ENCODE data around the gene PCSK4. TPM values are rescaled to one million over a fixed set of nuclear protein-coding genes. Genes with fewer than 3 reads are reported as not detected.

PCSK4 gene
- total RNA-seq, 2 experiments from 2014 or later: 4.4 to 4.7 TPM

GRCh38 chr19:1437609-1438008, 52.5 kb downstream of the PCSK4 start:
- Mint-ChIP-seq H3K36me3 (ENCODE audit: low read depth) (peaks cover 48% of the 10 kb centered on the region), H3K4me3 (peak overlapping the region; percentile 93), H3K4me1 (ENCODE audit: low read depth) (peaks cover 26% of the 10 kb centered on the region), H3K27me3 (no peaks in the 10 kb centered on the region), H3K27ac (peak overlapping the region; percentile 99), H3K9me3 (no peaks in the 10 kb centered on the region)
- DNase-seq: no peak
- ATAC-seq: no peak
- intact Hi-C loops (cut with micrococcal nuclease): no loop called here
- POLR2A ChIA-PET: interaction anchor here (0.8 to 3.5 kb wide), 8 partner anchors 13 to 34 kb away, joined by 3 to 10 read pairs (median 4); no protein-coding TSS in a partner anchor
- CTCF ChIA-PET: interaction anchor here (0.8 to 2.7 kb wide), 5 partner anchors 7 to 24 kb away, joined by 3 to 8 read pairs (median 3); no protein-coding TSS in a partner anchor
- no peak for TF ChIP-seq CTCF (IDR thresholded peaks at IDR 0.05)

GRCh38 chr19:1435378-1435989, 54.7 kb downstream of the PCSK4 start:
- H3K27ac Mint-ChIP-seq: no peak overlapping the region
- ChIA-PET CTCF (interaction anchor here (2.7 kb wide), 1 partner anchor 10 kb away, joined by 8 read pairs; no protein-coding TSS in a partner anchor), POLR2A (interaction anchor here (0.9 to 1.6 kb wide), 4 partner anchors 11 to 22 kb away, joined by 3 to 7 read pairs (median 4); no protein-coding TSS in a partner anchor)
- H3K36me3 Mint-ChIP-seq (ENCODE audit: low read depth): peaks cover 34% of the 10 kb centered on the region
- H3K27me3 Mint-ChIP-seq: no peaks in the 10 kb centered on the region
- TF ChIP-seq CTCF (IDR thresholded peaks at IDR 0.05): no peak
- H3K9me3 Mint-ChIP-seq: no peaks in the 10 kb centered on the region
- ATAC-seq: no peak
- intact Hi-C loops (cut with micrococcal nuclease): no loop called here
- no peak overlapping the region for H3K4me3 Mint-ChIP-seq
- peaks cover 16% of the 10 kb centered on the region for H3K4me1 Mint-ChIP-seq (ENCODE audit: low read depth)
- DNase-seq: no peak

- no peak for ATAC-seq
- no peaks in the 10 kb centered on the region for H3K9me3 Mint-ChIP-seq
- no peak for DNase-seq
- H3K4me3 Mint-ChIP-seq: no peak overlapping the region
- no peaks in the 10 kb centered on the region for H3K27me3 Mint-ChIP-seq
- no peak for TF ChIP-seq CTCF (IDR thresholded peaks at IDR 0.05)
- intact Hi-C loops (cut with micrococcal nuclease): no loop called here
- no peak overlapping the region for H3K27ac Mint-ChIP-seq
- POLR2A ChIA-PET: interaction anchor here (0.9 to 1.4 kb wide), 2 partner anchors 19 to 502 kb away, joined by 3 read pairs; no protein-coding TSS in a partner anchor
- peaks cover 25% of the 10 kb centered on the region for H3K36me3 Mint-ChIP-seq (ENCODE audit: low read depth)
- peaks cover 9% of the 10 kb centered on the region for H3K4me1 Mint-ChIP-seq (ENCODE audit: low read depth)
- CTCF ChIA-PET: no interaction called here
These were observed 55.5 kb downstream of the PCSK4 start for GRCh38 chr19:1434577-1435060.

GRCh38 chr19:1434040-1434366, 56.1 kb downstream of the PCSK4 start:
- no peak for DNase-seq
- Mint-ChIP-seq H3K9me3 (no peaks in the 10 kb centered on the region), H3K36me3 (ENCODE audit: low read depth) (peaks cover 19% of the 10 kb centered on the region), H3K27ac (no peak overlapping the region), H3K4me3 (no peak overlapping the region), H3K4me1 (ENCODE audit: low read depth) (peaks cover 5% of the 10 kb centered on the region), H3K27me3 (no peaks in the 10 kb centered on the region)
- POLR2A ChIA-PET: interaction anchor here (0.9 to 1.4 kb wide), 2 partner anchors 18 to 503 kb away, joined by 3 read pairs; no protein-coding TSS in a partner anchor
- intact Hi-C loops (cut with micrococcal nuclease): no loop called here
- TF ChIP-seq CTCF (IDR thresholded peaks at IDR 0.05): no peak
- no peak for ATAC-seq
- CTCF ChIA-PET: no interaction called here
